K562 (cell line): ENCODE data around the gene HOXD1. TPM values are rescaled to one million over a fixed set of nuclear protein-coding genes. Genes with fewer than 3 reads are reported as not detected.

Experiments
- ATAC-seq: fragments of 200-7000 bp; cut with Tn5 transposase; 3 replicates; pipeline ENCODE4 v1.9.1; 2020; ENCODE audit warnings: moderate library complexity
- BruUV-seq: library from RNA; stranded (reverse); fragments of 400-500 nt; replicated peaks from 2 replicates; lab custom pipeline; 2021; lab: Mats Ljungman, UMichigan
- CTCF ChIA-PET: fragments of 300-600 bp; formaldehyde crosslinking; extraction: SDS; loops from one replicate; lab custom pipeline; 2021; ENCODE audit warnings: low intra/inter-chr PET ratio; lab: Yijun Ruan, JAX
- POLR2A ChIA-PET: fragments of 300-600, 350-650 bp; sonication (Branson Sonifier 250); formaldehyde crosslinking; extraction: SDS; loops from one replicate; lab custom pipeline; 2021; ENCODE audit warnings: antibody characterized with exemption, inconsistent platforms; lab: Yijun Ruan, JAX
- DNase-seq, 4 experiments: peaks; one replicate each; pipeline versions ENCODE4 v3.0.0 to v3.0.0-alpha.2; 2011 to 2018; ENCODE audit warnings: low spot score in 3 of 4, mixed read lengths in 3 of 4; ENCODE audit errors: extremely low read depth in 1 of 4
- FAIRE-seq: peaks from 2 replicates; lab custom pipeline; 2011; peaks lifted over from hg19 to GRCh38; lab: Jason Lieb, UNC
- H2AFZ ChIP-seq: 2 replicates; pipeline ENCODE4 v1.6.0; 2011; ENCODE audit warnings: low read depth, low read length, control low read depth, inconsistent platforms
- H3K27ac ChIP-seq: fragments of 200-600 bp; 3 replicates; pipeline ENCODE4 v1.8.0; 2011; ENCODE audit warnings: low read depth, mild to moderate bottlenecking, control low read depth, inconsistent platforms, low read length, moderate library complexity, mixed read lengths; ENCODE audit errors: extremely low read depth
- H3K27me3 ChIP-seq, 2 experiments: fragments of 300-600 bp in 1 of 2; 2 replicates in 1 of 2; 3 replicates in 1 of 2; pipeline versions ENCODE4 v1.6.0 to v1.8.0; 2011; ENCODE audit warnings: inconsistent platforms in 2 of 2, low read length in 2 of 2, mild to moderate bottlenecking in 1 of 2, mixed read lengths in 1 of 2, moderate library complexity in 1 of 2; ENCODE audit not compliant: control insufficient read depth in 2 of 2, insufficient read depth in 2 of 2
- H3K36me3 ChIP-seq: fragments of 300-600 bp; 3 replicates; pipeline ENCODE4 v1.8.0; 2011; ENCODE audit warnings: mild to moderate bottlenecking, low read length, inconsistent platforms; ENCODE audit not compliant: control insufficient read depth, insufficient read depth
- H3K4me1 ChIP-seq, 2 experiments: fragments of 200-600 bp in 1 of 2; replicated peaks in 1 of 2; 2 replicates in 1 of 2; 3 replicates in 1 of 2; pipeline versions ENCODE4 v1.5.1 to v1.8.0; 2011; ENCODE audit warnings: inconsistent platforms in 2 of 2, low read length in 2 of 2, mild to moderate bottlenecking in 1 of 2, mixed read lengths in 1 of 2, moderate library complexity in 1 of 2; ENCODE audit not compliant: control insufficient read depth in 2 of 2, insufficient read depth in 2 of 2
- H3K4me2 ChIP-seq: 2 replicates; pipeline ENCODE4 v1.6.1; 2011; ENCODE audit warnings: low read length, control low read depth, inconsistent platforms, mixed read lengths; ENCODE audit not compliant: insufficient read depth
- H3K4me3 ChIP-seq: fragments of 200-600 bp; sonication (generic), shearing (Covaris generic); 2 replicates; pipeline ENCODE4 v1.5.1; 2016; ENCODE audit warnings: control low read depth, inconsistent platforms
- H3K79me2 ChIP-seq: fragments of 200-600 bp; 3 replicates; pipeline ENCODE4 v1.8.0; 2011; ENCODE audit warnings: low read length, inconsistent platforms; ENCODE audit not compliant: control insufficient read depth, insufficient read depth
- H3K9ac ChIP-seq, 2 experiments: 2 replicates each; pipeline versions ENCODE4 v1.6.0 to v1.6.1; 2011; ENCODE audit warnings: low read depth in 2 of 2, low read length in 2 of 2, control low read depth in 1 of 2, inconsistent platforms in 1 of 2, mild to moderate bottlenecking in 1 of 2, mixed read lengths in 1 of 2; ENCODE audit not compliant: insufficient read depth in 1 of 2
- H3K9me1 ChIP-seq: one replicate; pipeline ENCODE4 v1.6.0; 2011; ENCODE audit warnings: inconsistent platforms, mild to moderate bottlenecking, low read length, moderate library complexity; ENCODE audit not compliant: control insufficient read depth, insufficient read depth
- H3K9me3 ChIP-seq: replicated peaks from 2 replicates; pipeline ENCODE4 v1.5.1; 2011; ENCODE audit warnings: low read depth, low read length, inconsistent platforms; ENCODE audit not compliant: control insufficient read depth, insufficient read depth
- H4K20me1 ChIP-seq: replicated peaks from 2 replicates; pipeline ENCODE4 v1.6.1; 2011; ENCODE audit warnings: low read length, inconsistent platforms, mixed read lengths; ENCODE audit not compliant: control insufficient read depth, insufficient read depth
- HIVEP1 ChIP-seq: fragments of 250-450 bp; sonication (Bioruptor Pico); IDR thresholded peaks from 2 replicates; pipeline ENCODE4 v1.4.0; 2020; ENCODE audit warnings: mild to moderate bottlenecking
- HNRNPH1 ChIP-seq: fragments of 200-400 bp; formaldehyde crosslinking; optimal IDR thresholded peaks from 2 replicates; pipeline ENCODE3; 2017; ENCODE audit warnings: low read depth, mild to moderate bottlenecking, low read length, moderate library complexity
- JUN ChIP-seq, 2 experiments: sonication (generic) in 1 of 2; formaldehyde crosslinking in 1 of 2; IDR thresholded peaks; 2 replicates each; pipeline versions ENCODE4 v1.6.1 to v1.8.0; 2012 to 2022; ENCODE audit warnings: borderline replicate concordance in 2 of 2, mild to moderate bottlenecking in 2 of 2, improper control_type of control experiment in 1 of 2, low read depth in 1 of 2, low read length in 1 of 2, missing genetic modification reagents in 1 of 2
- TCF7 ChIP-seq: sonication (generic); IDR thresholded peaks from 2 replicates; pipeline ENCODE4 v1.6.1; 2016; ENCODE audit warnings: antibody characterized with exemption, borderline replicate concordance
- ZBTB17 ChIP-seq: fragments of 450-650 bp; formaldehyde crosslinking; IDR thresholded peaks from 2 replicates; pipeline ENCODE4 v1.4.0; 2020; ENCODE audit warnings: mild to moderate bottlenecking
- ZFP36 ChIP-seq: fragments of 150-350 bp; IDR thresholded peaks from 2 replicates; pipeline ENCODE4 v1.6.1; 2018; ENCODE audit warnings: low read length, low read depth; ENCODE audit not compliant: partially characterized antibody
- ZNF3 ChIP-seq: fragments of 250-450 bp; sonication (Bioruptor Pico); IDR thresholded peaks from 2 replicates; pipeline ENCODE4 v1.5.0; 2021; ENCODE audit warnings: mild to moderate bottlenecking, moderate library complexity
- ZNF507 ChIP-seq: conservative IDR thresholded peaks from 2 replicates; pipeline ENCODE4 v1.6.1; 2017; ENCODE audit warnings: missing genetic modification characterization, missing compliant biosample characterization
- ZNF561 ChIP-seq: fragments of 450-650 bp; formaldehyde crosslinking; conservative IDR thresholded peaks from 2 replicates; pipeline ENCODE4 v1.4.0; 2020; ENCODE audit warnings: mild to moderate bottlenecking, moderate library complexity
- WGBS: fragments of 100-300 bp; shearing (Covaris generic); methylation state at CpG from one replicate; pipeline ENCODE4 v1.1.6; 2016; ENCODE audit warnings: low coverage, mixed read lengths; ENCODE audit not compliant: insufficient coverage; ENCODE audit errors: missing lambda C conversion rate; 5-methylcytosine and 5-hydroxymethylcytosine counted together
- in situ Hi-C: fragments of 300-500 bp; cut with MboI; formaldehyde crosslinking; loops from 4 replicates; pipeline ENCODE4 v1.15.0; 2018; ENCODE audit warnings: inconsistent platforms, mixed read lengths
- intact Hi-C: fragments of 100-400 bp; cut with micrococcal nuclease; formaldehyde crosslinking; loops from 2 replicates; pipeline ENCODE4 v1.14.2; 2022
- polyA plus RNA-seq, 8 experiments: library from polyadenylated mRNA; depleted of rRNA in 4 of 8; stranded (reverse) in 5 of 8; unstranded in 3 of 8; fragments of >200 nt; fragmentation: Nextera tagmentation in 2 of 8; fragmentation: Illumina TruSeq in 1 of 8; extraction: Ambion mirVana in 2 of 8; extraction: Trizol in 1 of 8; gene quantifications; 2 replicates each; pipeline versions ENCODE4 v1.2.1 to v1.2.3, GENCODE V29; 2011 to 2014; ENCODE audit warnings: inconsistent platforms in 1 of 8, missing spikeins in 1 of 8
- total RNA-seq, 7 experiments: library from RNA; depleted of rRNA in 6 of 7; stranded (reverse); fragments of >200 nt in 6 of 7; fragmentation: Illumina TruSeq in 2 of 7; extraction: Trizol in 2 of 7; gene quantifications; 2 replicates each; pipeline versions ENCODE4 v1.2.1 to v1.2.3, GENCODE V29; 2011 to 2021; ENCODE audit warnings: low replicate concordance in 1 of 7
- TF ChIP-seq, protein P1 (sequence below): fragments of 250-450 bp; sonication (Bioruptor Pico); IDR thresholded peaks from 2 replicates; pipeline ENCODE4 v1.5.0; 2020; ENCODE audit warnings: mild to moderate bottlenecking, borderline replicate concordance
- TF ChIP-seq, protein P2 (sequence below), 2 experiments: IDR thresholded peaks; 2 replicates each; pipeline ENCODE4 v1.6.1; 2012; ENCODE audit warnings: improper control_type of control experiment in 2 of 2, low read depth in 2 of 2, low read length in 2 of 2, borderline replicate concordance in 1 of 2
- TF ChIP-seq, protein P3 (sequence below), 3 experiments: IDR thresholded peaks in 2 of 3; conservative IDR thresholded peaks in 1 of 3; 2 replicates each; pipeline ENCODE4 v1.5.1; 2011 to 2012; ENCODE audit warnings: low read length in 3 of 3, mild to moderate bottlenecking in 3 of 3, control low read depth in 2 of 3, improper control_type of control experiment in 1 of 3, inconsistent platforms in 1 of 3, low read depth in 1 of 3, mixed read lengths in 1 of 3, moderate library complexity in 1 of 3; ENCODE audit not compliant: insufficient read depth in 2 of 3

Gene HOXD1
- total and polyA plus RNA-seq, 9 of the 15 experiments (the other 6 are each of a cell fraction or from before 2014, with no cell fraction given): not detected

DNA sequence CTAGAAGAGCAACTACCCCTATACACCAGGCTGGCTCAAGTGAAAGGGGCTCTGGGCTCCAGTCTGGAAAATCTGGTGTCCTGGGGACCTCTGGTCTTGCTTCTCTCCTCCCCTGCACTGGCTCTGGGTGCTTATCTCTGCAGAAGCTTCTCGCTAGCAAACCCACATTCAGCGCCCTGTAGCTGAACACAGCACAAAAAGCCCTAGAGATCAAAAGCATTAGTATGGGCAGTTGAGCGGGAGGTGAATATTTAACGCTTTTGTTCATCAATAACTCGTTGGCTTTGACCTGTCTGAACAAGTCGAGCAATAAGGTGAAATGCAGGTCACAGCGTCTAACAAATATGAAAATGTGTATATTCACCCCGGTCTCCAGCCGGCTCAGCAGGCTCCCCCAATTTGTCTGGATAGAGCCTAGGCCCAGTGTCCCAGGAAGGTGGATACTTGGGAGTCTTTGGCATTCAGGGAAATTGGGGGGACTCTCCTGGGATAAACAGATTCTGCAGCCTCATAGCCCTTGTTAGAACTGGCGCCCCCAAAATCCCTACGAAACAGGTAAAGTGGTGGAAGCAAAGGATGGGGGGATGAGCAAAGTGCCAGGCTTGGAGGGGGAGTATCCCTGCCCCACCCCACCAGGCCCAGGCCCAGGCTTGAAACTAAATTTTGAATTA lies 39.6 kb upstream of the HOXD1 start:
- in situ Hi-C loops: loop anchor here (25.0 kb wide), 2 partner anchors 663 to 1613 kb away; no protein-coding TSS in a partner anchor
- Histone ChIP-seq H4K20me1 (no peaks in the 10 kb centered on the region; the same call in 1 of the 2 replicates), H3K9ac (no peak overlapping the region), H3K9me1 (no peaks in the 10 kb centered on the region)
- no peak for FAIRE-seq
- no peak for TF ChIP-seq ZFP36
- no peak for TF ChIP-seq JUN (IDR thresholded peaks at IDR 0.05; ENCODE audit: borderline replicate concordance, low read depth, low read length)
- TF ChIP-seq JUN (CRISPR knock-in tag; IDR thresholded peaks at IDR 0.05; ENCODE audit: borderline replicate concordance): no peak
- TF ChIP-seq ZNF561: no peak
- no peak for TF ChIP-seq ZNF507
- TF ChIP-seq, protein P1, sequence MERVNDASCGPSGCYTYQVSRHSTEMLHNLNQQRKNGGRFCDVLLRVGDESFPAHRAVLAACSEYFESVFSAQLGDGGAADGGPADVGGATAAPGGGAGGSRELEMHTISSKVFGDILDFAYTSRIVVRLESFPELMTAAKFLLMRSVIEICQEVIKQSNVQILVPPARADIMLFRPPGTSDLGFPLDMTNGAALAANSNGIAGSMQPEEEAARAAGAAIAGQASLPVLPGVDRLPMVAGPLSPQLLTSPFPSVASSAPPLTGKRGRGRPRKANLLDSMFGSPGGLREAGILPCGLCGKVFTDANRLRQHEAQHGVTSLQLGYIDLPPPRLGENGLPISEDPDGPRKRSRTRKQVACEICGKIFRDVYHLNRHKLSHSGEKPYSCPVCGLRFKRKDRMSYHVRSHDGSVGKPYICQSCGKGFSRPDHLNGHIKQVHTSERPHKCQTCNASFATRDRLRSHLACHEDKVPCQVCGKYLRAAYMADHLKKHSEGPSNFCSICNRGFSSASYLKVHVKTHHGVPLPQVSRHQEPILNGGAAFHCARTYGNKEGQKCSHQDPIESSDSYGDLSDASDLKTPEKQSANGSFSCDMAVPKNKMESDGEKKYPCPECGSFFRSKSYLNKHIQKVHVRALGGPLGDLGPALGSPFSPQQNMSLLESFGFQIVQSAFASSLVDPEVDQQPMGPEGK (CRISPR knock-in tag): no peak
- TF ChIP-seq, protein P2, sequence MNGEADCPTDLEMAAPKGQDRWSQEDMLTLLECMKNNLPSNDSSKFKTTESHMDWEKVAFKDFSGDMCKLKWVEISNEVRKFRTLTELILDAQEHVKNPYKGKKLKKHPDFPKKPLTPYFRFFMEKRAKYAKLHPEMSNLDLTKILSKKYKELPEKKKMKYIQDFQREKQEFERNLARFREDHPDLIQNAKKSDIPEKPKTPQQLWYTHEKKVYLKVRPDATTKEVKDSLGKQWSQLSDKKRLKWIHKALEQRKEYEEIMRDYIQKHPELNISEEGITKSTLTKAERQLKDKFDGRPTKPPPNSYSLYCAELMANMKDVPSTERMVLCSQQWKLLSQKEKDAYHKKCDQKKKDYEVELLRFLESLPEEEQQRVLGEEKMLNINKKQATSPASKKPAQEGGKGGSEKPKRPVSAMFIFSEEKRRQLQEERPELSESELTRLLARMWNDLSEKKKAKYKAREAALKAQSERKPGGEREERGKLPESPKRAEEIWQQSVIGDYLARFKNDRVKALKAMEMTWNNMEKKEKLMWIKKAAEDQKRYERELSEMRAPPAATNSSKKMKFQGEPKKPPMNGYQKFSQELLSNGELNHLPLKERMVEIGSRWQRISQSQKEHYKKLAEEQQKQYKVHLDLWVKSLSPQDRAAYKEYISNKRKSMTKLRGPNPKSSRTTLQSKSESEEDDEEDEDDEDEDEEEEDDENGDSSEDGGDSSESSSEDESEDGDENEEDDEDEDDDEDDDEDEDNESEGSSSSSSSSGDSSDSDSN (IDR thresholded peaks at IDR 0.05; ENCODE audit: borderline replicate concordance in 1 of 2, low read depth in 2 of 2, low read length in 2 of 2): no peak
- TF ChIP-seq TCF7: no peak
- no peak for TF ChIP-seq ZNF3 (CRISPR knock-in tag)
- TF ChIP-seq, protein P3, sequence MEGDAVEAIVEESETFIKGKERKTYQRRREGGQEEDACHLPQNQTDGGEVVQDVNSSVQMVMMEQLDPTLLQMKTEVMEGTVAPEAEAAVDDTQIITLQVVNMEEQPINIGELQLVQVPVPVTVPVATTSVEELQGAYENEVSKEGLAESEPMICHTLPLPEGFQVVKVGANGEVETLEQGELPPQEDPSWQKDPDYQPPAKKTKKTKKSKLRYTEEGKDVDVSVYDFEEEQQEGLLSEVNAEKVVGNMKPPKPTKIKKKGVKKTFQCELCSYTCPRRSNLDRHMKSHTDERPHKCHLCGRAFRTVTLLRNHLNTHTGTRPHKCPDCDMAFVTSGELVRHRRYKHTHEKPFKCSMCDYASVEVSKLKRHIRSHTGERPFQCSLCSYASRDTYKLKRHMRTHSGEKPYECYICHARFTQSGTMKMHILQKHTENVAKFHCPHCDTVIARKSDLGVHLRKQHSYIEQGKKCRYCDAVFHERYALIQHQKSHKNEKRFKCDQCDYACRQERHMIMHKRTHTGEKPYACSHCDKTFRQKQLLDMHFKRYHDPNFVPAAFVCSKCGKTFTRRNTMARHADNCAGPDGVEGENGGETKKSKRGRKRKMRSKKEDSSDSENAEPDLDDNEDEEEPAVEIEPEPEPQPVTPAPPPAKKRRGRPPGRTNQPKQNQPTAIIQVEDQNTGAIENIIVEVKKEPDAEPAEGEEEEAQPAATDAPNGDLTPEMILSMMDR (IDR thresholded peaks at IDR 0.05 in 2 of 3, conservative IDR thresholded peaks at IDR 0.05 in 1 of 3; ENCODE audit: insufficient read depth in 2 of 3, low read depth in 1 of 3, low read length in 3 of 3): no peak
- no peak for TF ChIP-seq HIVEP1 (CRISPR knock-in tag)
- TF ChIP-seq HNRNPH1: no peak
- TF ChIP-seq ZBTB17: no peak
- TF ChIP-seq, all 486 proteins: peak for 0
- no peaks in the 10 kb centered on the region for H3K79me2 ChIP-seq
- no peak overlapping the region for H2AFZ ChIP-seq
- WGBS: under 1% methylated on average over 11 of the region's 11 CpGs
- no peak overlapping the region for H3K4me2 ChIP-seq
- ATAC-seq (no peak; the same call in 2 of the 3 replicates), DNase-seq (no peak)
- H3K27ac ChIP-seq: no peak overlapping the region
- peaks cover 63 to 69% of the 10 kb centered on the region in 2 experiments for H3K27me3 ChIP-seq
- no TSS peak for BruUV-seq
- no peak overlapping the region for H3K4me3 ChIP-seq
- CTCF ChIA-PET: interaction anchor here (1.0 kb wide), 1 partner anchor 1610 kb away, joined by 3 read pairs; no protein-coding TSS in a partner anchor
- no peaks in the 10 kb centered on the region for H3K9me3 ChIP-seq
- H3K4me1 ChIP-seq: peaks cover 0 to 10% of the 10 kb centered on the region in 2 experiments; a peak in 1 of 5 replicates
- no peaks in the 10 kb centered on the region for H3K36me3 ChIP-seq
- intact Hi-C loops: loop anchor here (10.0 kb wide), 2 partner anchors 226 to 1606 kb away; no protein-coding TSS in a partner anchor
- POLR2A ChIA-PET: no interaction called here
